GM12864 (cell line): ENCODE data around the gene ZNF775.

ENCODE experiments used
- DNase-seq: peaks from one replicate; pipeline ENCODE4 v3.0.0-alpha.2; 2011; ENCODE audit warnings: low read depth
- H3K4me3 ChIP-seq: 2 replicates; pipeline ENCODE4 v1.5.1; 2011; ENCODE audit warnings: mild to moderate bottlenecking, low read depth, low read length, control low read depth
- CTCF ChIP-seq: IDR thresholded peaks from 2 replicates; pipeline ENCODE4 v1.5.1; 2011; ENCODE audit warnings: low read depth, mild to moderate bottlenecking, moderate library complexity, low read length, control low read depth, inconsistent platforms; ENCODE audit errors: missing control alignments

The ZNF775 gene

GRCh38 chr7:150405584-150406311 is 26.6 kb downstream of the ZNF775 start:
- H3K4me3 ChIP-seq, result peak overlapping the region; percentile 67
- DNase-seq, result no peak
- no peak for TF ChIP-seq CTCF

DNA sequence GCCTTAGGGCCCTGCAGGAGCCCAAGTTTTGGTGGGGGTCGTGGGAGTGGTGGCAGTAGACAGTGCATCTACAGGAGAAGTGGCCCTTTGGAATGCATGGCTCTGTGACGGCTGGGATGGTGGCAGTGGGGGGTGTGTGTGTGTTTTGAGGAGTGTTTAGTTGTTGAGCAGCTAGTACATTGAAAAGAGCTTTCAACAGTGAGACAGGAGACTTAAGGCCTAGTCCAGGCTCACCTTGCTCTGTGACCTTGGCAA is 27.1 kb downstream of the ZNF775 start:
- no peak for DNase-seq
- no peak for TF ChIP-seq CTCF
- peak overlapping the region; percentile 67 for H3K4me3 ChIP-seq

DNA sequence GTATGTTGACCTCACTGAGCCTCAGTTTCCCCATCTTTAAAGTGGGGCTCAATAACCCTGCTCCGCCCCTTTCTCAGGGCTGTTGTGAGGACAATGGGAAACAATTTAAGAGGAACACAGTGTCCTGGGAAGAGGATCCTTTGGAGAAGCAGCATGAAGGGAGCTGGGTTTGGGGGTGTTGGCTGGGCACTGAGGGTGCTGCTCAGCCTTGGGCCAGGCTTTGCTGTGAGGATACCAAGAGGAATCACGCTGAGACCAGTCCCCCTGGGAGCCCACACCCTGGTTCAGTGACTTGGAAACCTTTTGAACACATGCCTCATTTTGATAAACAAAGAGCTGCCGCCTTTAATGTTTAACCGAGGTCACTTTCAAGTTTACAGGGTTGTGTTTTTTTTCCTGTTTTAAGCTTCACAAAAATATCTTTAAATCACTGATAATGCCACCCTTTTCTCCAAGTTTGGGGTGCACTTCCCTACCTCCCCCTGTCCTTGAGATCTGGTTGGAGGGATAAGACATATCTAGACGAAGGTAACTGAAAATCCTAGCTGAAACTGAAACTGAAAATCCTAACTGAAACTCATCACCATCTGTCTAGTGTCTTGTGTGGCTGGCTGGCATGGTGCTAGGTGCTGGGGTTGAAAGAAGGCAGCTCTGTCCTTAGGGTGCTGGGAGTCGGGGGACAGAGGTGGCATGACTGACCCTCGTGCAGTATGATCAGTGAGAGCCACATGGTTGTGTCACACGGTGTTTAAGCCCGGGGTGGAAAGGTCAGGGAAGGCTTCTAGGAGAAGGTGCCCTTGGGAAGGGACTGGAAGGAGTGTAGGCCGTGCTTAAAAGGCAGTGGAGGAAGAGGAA is 27.7 kb downstream of the ZNF775 start:
- H3K4me3 ChIP-seq, result peak overlapping the region; percentile 67
- no peak for TF ChIP-seq CTCF
- peak; percentile 59 for DNase-seq

DNA sequence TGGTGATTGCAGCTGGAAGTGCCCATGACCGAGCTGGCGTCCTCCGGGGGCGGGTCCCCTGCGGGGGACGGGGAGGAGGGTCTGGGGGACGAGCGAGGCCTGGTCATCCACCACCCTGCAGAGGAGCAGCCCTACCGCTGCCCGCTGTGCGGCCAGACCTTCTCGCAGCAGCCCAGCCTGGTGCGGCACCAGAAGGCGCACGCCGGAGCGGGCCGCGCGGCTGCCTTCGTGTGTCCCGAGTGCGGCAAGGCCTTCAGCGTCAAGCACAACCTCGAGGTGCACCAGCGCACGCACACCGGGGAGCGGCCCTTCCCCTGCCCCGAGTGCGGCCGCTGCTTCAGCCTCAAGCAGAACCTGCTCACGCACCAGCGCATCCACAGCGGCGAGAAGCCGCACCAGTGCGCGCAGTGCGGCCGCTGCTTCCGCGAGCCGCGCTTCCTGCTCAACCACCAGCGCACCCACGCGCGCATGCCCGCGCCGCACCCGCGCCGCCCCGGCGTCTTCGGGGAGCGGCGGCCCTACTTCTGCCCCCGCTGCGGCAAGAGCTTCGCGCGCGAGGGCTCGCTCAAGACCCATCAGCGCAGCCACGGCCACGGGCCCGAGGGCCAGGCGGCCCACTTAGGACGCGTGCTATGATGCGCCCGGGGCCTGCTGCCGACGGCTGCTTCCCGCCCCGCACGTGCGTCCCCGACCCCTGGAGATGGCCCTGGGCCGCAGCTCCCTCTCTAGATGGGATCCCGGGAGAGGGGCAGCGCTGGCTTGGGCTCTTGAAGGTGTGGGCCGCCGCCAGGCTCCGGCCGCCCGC is 28.7 kb downstream of the ZNF775 start:
- DNase-seq, result no peak
- no peak overlapping the region for H3K4me3 ChIP-seq
- no peak for TF ChIP-seq CTCF

GRCh38 chr7:150408393-150409299 is 29.5 kb downstream of the ZNF775 start:
- no peak for TF ChIP-seq CTCF
- no peak for DNase-seq
- H3K4me3 ChIP-seq, result no peak overlapping the region

- TF ChIP-seq CTCF, result no peak
- no peak overlapping the region for H3K4me3 ChIP-seq
- DNase-seq, result no peak
These were observed 30.3 kb downstream of the ZNF775 start for GRCh38 chr7:150409300-150410030.
